RWPE2 (cell line): ENCODE measurements around the gene CACHD1.

Experiments used
- ATAC-seq: fragments of 200-7000 bp; cut with Tn5 transposase; 3 replicates; pipeline ENCODE4 v1.9.1; 2021; ENCODE audit warnings: low read depth
- DNase-seq: peaks from one replicate; pipeline ENCODE4 v3.0.0-alpha.2; 2020; ENCODE audit warnings: low spot score
- H3K27ac ChIP-seq: fragments of 450-650 bp; 2 replicates; pipeline ENCODE4 v1.5.1; 2017; ENCODE audit warnings: mild to moderate bottlenecking; ENCODE audit not compliant: poor library complexity, severe bottlenecking
- H3K27me3 ChIP-seq: fragments of 250-450 bp; sonication (Bioruptor Pico); 2 replicates; pipeline ENCODE4 v1.5.1; 2021; ENCODE audit warnings: mild to moderate bottlenecking, moderate library complexity; ENCODE audit not compliant: insufficient read depth, poor library complexity, severe bottlenecking
- H3K36me3 ChIP-seq: fragments of 250-450 bp; sonication (Bioruptor Pico); 2 replicates; pipeline ENCODE4 v1.5.1; 2020; ENCODE audit warnings: low read depth, mild to moderate bottlenecking, moderate library complexity
- H3K4me1 ChIP-seq: fragments of 250-450 bp; sonication (Bioruptor Pico); 2 replicates; pipeline ENCODE4 v1.5.1; 2021; ENCODE audit warnings: mild to moderate bottlenecking, moderate library complexity; ENCODE audit not compliant: insufficient read depth, poor library complexity, severe bottlenecking
- H3K4me3 ChIP-seq: fragments of 250-450 bp; sonication (Bioruptor Pico); 2 replicates; pipeline ENCODE4 v1.5.1; 2021; ENCODE audit warnings: mild to moderate bottlenecking, moderate library complexity; ENCODE audit not compliant: severe bottlenecking
- H3K9me3 ChIP-seq: fragments of 250-450 bp; sonication (Bioruptor Pico); 2 replicates; pipeline ENCODE4 v1.5.1; 2021; ENCODE audit warnings: mild to moderate bottlenecking, moderate library complexity; ENCODE audit not compliant: severe bottlenecking
- CTCF ChIP-seq: fragments of 450-650 bp; IDR thresholded peaks from one replicate; pipeline ENCODE4 v1.5.1; 2017; ENCODE audit warnings: mild to moderate bottlenecking, moderate library complexity; ENCODE audit not compliant: poor library complexity, severe bottlenecking

The CACHD1 gene

GRCh38 chr1:64692911-64693310, 223.0 kb downstream of the CACHD1 start:
- DNase-seq = no peak
- Histone ChIP-seq H3K27ac (no peak overlapping the region), H3K4me3 (no peak overlapping the region), H3K4me1 (no peaks in the 10 kb centered on the region), H3K9me3 (no peaks in the 10 kb centered on the region), H3K36me3 (no peaks in the 10 kb centered on the region), H3K27me3 (no peaks in the 10 kb centered on the region)
- ATAC-seq = no peak
- no peak for TF ChIP-seq CTCF

- ATAC-seq = no peak
- no peaks in the 10 kb centered on the region for H3K36me3 ChIP-seq
Measured at GRCh38 chr1:64693406-64693805, 223.5 kb downstream of the CACHD1 start.

GRCh38 chr1:64696879-64697278, 226.9 kb downstream of the CACHD1 start:
- Histone ChIP-seq H3K4me1 (no peaks in the 10 kb centered on the region), H3K36me3 (no peaks in the 10 kb centered on the region), H3K27ac (no peak overlapping the region), H3K4me3 (no peak overlapping the region), H3K9me3 (no peaks in the 10 kb centered on the region), H3K27me3 (no peaks in the 10 kb centered on the region)
- TF ChIP-seq CTCF = no peak
- no peak for DNase-seq
- ATAC-seq = no peak

More at GRCh38 chr1:64693406-64693805, 223.5 kb downstream of the CACHD1 start:
- no peak for TF ChIP-seq CTCF
- H3K9me3 ChIP-seq = no peaks in the 10 kb centered on the region
- H3K4me3 ChIP-seq = no peak overlapping the region
- H3K4me1 ChIP-seq = no peaks in the 10 kb centered on the region
- no peak overlapping the region for H3K27ac ChIP-seq
- DNase-seq = no peak
- H3K27me3 ChIP-seq = no peaks in the 10 kb centered on the region

GRCh38 chr1:64699327-64699726, 229.4 kb downstream of the CACHD1 start:
- H3K27ac ChIP-seq = no peak overlapping the region
- no peaks in the 10 kb centered on the region for H3K27me3 ChIP-seq
- no peaks in the 10 kb centered on the region for H3K4me1 ChIP-seq
- H3K9me3 ChIP-seq = no peaks in the 10 kb centered on the region
- H3K4me3 ChIP-seq = no peak overlapping the region
- ATAC-seq = no peak
- DNase-seq = no peak
- no peaks in the 10 kb centered on the region for H3K36me3 ChIP-seq
- TF ChIP-seq CTCF = no peak

GRCh38 chr1:64701071-64701470, 231.1 kb downstream of the CACHD1 start:
- peak; percentile 42; the same call in 1 of the 3 replicates for ATAC-seq
- no peak for DNase-seq
- Histone ChIP-seq H3K27me3 (no peaks in the 10 kb centered on the region), H3K9me3 (no peaks in the 10 kb centered on the region), H3K4me1 (no peaks in the 10 kb centered on the region), H3K4me3 (no peak overlapping the region), H3K27ac (no peak overlapping the region), H3K36me3 (no peaks in the 10 kb centered on the region)
- TF ChIP-seq CTCF = no peak
